OCI-LY3 (cell line): ENCODE results near the gene CKB.

Experiments
- H2AFZ ChIP-seq: fragments of 200-600, 300-600 bp; shearing (Covaris generic); 2 replicates; pipeline ENCODE4 v1.6.0; 2014; ENCODE audit warnings: antibody characterized with exemption, low read depth, low read length
- H3K27ac ChIP-seq: fragments of 200-600, 300-600 bp; sonication (generic); 2 replicates; pipeline ENCODE4 v1.5.1; 2014; ENCODE audit warnings: mild to moderate bottlenecking, low read length, moderate library complexity, mixed read lengths
- H3K27me3 ChIP-seq: fragments of 200-600, 300-600 bp; sonication (generic); 2 replicates; pipeline ENCODE4 v1.6.1; 2014; ENCODE audit warnings: low read depth, low read length, mixed read lengths
- H3K36me3 ChIP-seq: fragments of 200-600, 300-600 bp; sonication (generic); replicated peaks from 2 replicates; pipeline ENCODE3; 2014; ENCODE audit warnings: low read depth, low read length, mixed read lengths
- H3K4me1 ChIP-seq: fragments of 300-600, 200-600 bp; sonication (generic); 2 replicates; pipeline ENCODE4 v1.6.1; 2014; ENCODE audit warnings: low read length, mixed read lengths
- H3K4me2 ChIP-seq: fragments of 200-600, 300-600 bp; sonication (generic); 2 replicates; pipeline ENCODE4 v1.6.1; 2014; ENCODE audit warnings: low read length, mixed read lengths
- H3K4me3 ChIP-seq: fragments of 300-600, 200-600 bp; sonication (generic); 2 replicates; pipeline ENCODE4 v1.5.1; 2014; ENCODE audit warnings: antibody characterized with exemption, mild to moderate bottlenecking, low read length, moderate library complexity
- H3K79me2 ChIP-seq: fragments of 300-600, 200-600 bp; shearing (Covaris generic); 2 replicates; pipeline ENCODE4 v1.6.1; 2014; ENCODE audit warnings: mild to moderate bottlenecking, low read length, mixed read lengths
- H3K9ac ChIP-seq: fragments of 300-600, 200-600 bp; shearing (Covaris generic); 2 replicates; pipeline ENCODE4 v1.6.0; 2014; ENCODE audit warnings: mild to moderate bottlenecking, low read length, moderate library complexity
- H3K9me3 ChIP-seq: fragments of 200-600, 300-600 bp; shearing (Covaris generic); 2 replicates; pipeline ENCODE4 v1.6.1; 2014; ENCODE audit warnings: low read length, mixed read lengths; ENCODE audit not compliant: insufficient read depth
- H4K20me1 ChIP-seq: fragments of 200-600, 300-600 bp; sonication (generic); 2 replicates; pipeline ENCODE4 v1.6.1; 2016; ENCODE audit warnings: low read length, mixed read lengths; ENCODE audit not compliant: insufficient read depth
- EZH2phosphoT487 ChIP-seq: fragments of 200-600 bp; shearing (Covaris generic); IDR thresholded peaks from 2 replicates; pipeline ENCODE4 v1.6.1; 2018; ENCODE audit warnings: antibody characterized with exemption, mixed run types, low read depth
- TF ChIP-seq, protein P1 (sequence below): fragments of 200-600, 300-600 bp; sonication (generic); IDR thresholded peaks from 2 replicates; pipeline ENCODE4 v1.5.1; 2014; ENCODE audit warnings: antibody characterized with exemption, low read length, low read depth

Gene CKB

DNA sequence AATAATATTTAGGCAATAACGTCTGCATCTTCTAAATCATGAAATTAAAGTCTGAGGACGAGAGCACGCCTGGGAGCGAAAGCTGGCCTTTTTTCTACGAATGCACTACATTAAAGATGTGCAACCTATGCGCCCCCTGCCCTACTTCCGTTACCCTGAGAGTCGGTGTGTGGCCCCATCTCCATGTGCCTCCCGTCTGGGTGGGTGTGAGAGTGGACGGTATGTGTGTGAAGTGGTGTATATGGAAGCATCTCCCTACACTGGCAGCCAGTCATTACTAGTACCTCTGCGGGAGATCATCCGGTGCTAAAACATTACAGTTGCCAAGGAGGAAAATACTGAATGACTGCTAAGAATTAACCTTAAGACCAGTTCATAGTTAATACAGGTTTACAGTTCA is 19.3 kb downstream of the CKB start:
- Histone ChIP-seq H3K79me2 (no peaks in the 10 kb centered on the region), H3K4me1 (peaks cover 2% of the 10 kb centered on the region; the same call in 1 of the 2 replicates), H3K36me3 (peaks cover 53% of the 10 kb centered on the region), H3K4me2 (no peak overlapping the region), H2AFZ (no peak overlapping the region), H3K9ac (no peak overlapping the region), H3K4me3 (no peak overlapping the region), H4K20me1 (no peaks in the 10 kb centered on the region; the same call in 1 of the 2 replicates), H3K27ac (no peak overlapping the region), H3K9me3 (no peaks in the 10 kb centered on the region), H3K27me3 (no peaks in the 10 kb centered on the region)
- no peak for TF ChIP-seq EZH2phosphoT487
- TF ChIP-seq, protein P1, sequence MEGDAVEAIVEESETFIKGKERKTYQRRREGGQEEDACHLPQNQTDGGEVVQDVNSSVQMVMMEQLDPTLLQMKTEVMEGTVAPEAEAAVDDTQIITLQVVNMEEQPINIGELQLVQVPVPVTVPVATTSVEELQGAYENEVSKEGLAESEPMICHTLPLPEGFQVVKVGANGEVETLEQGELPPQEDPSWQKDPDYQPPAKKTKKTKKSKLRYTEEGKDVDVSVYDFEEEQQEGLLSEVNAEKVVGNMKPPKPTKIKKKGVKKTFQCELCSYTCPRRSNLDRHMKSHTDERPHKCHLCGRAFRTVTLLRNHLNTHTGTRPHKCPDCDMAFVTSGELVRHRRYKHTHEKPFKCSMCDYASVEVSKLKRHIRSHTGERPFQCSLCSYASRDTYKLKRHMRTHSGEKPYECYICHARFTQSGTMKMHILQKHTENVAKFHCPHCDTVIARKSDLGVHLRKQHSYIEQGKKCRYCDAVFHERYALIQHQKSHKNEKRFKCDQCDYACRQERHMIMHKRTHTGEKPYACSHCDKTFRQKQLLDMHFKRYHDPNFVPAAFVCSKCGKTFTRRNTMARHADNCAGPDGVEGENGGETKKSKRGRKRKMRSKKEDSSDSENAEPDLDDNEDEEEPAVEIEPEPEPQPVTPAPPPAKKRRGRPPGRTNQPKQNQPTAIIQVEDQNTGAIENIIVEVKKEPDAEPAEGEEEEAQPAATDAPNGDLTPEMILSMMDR, result no peak

DNA sequence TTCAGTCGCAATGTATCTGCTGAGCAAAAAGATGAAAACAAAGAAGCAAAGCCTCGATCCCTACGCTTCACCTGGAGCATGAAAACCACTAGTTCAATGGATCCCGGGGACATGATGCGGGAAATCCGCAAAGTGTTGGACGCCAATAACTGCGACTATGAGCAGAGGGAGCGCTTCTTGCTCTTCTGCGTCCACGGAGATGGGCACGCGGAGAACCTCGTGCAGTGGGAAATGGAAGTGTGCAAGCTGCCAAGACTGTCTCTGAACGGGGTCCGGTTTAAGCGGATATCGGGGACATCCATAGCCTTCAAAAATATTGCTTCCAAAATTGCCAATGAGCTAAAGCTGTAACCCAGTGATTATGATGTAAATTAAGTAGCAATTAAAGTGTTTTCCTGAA is 19.8 kb downstream of the CKB start:
- Histone ChIP-seq H3K9ac (no peak overlapping the region), H3K36me3 (peaks cover 53% of the 10 kb centered on the region), H2AFZ (no peak overlapping the region), H4K20me1 (no peaks in the 10 kb centered on the region; the same call in 1 of the 2 replicates), H3K79me2 (no peaks in the 10 kb centered on the region), H3K4me1 (peaks cover 2% of the 10 kb centered on the region; the same call in 1 of the 2 replicates), H3K9me3 (no peaks in the 10 kb centered on the region), H3K4me3 (no peak overlapping the region), H3K27ac (no peak overlapping the region), H3K27me3 (no peaks in the 10 kb centered on the region), H3K4me2 (no peak overlapping the region)
- no peak for TF ChIP-seq EZH2phosphoT487
- TF ChIP-seq, protein P1, result no peak

DNA sequence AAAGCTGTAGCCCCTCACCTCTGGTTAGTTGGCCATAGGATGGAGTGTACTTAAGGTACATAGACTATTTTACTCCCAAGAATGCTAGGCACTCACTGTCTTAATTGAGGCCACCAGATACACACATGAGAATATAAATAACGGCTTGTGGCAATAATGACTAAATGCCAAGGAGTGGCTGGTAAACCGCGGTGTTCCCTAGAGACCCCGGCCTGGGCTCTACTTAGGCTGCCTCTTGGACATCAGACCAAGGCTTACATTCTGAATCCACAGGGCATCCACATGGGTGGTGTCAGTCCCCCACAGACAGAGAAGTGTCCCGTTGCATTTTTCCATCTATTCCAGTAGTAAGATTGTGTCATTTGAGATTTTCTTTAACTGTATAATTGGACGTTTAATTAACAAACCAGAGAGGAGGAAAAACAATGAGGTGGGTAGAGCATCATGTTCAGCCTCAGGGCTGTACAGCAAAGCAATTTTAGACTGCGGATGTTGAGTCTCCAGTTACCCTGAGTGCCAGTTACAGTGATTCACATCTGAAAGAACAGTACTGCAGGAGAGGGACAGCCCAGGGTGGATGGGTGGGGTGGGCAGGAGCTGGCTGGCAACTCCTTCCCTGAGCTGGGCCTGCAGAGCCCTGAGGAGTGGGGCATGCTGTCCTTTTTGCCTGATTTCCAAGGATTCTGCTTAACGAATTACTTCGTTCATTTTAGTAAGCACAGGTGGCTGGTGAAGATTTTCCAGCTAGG is 20.5 kb downstream of the CKB start:
- no peak for TF ChIP-seq EZH2phosphoT487
- TF ChIP-seq, protein P1, result no peak
- H4K20me1 ChIP-seq, result no peaks in the 10 kb centered on the region; the same call in 1 of the 2 replicates
- H2AFZ ChIP-seq, result no peak overlapping the region
- H3K27me3 ChIP-seq, result no peaks in the 10 kb centered on the region
- H3K79me2 ChIP-seq, result no peaks in the 10 kb centered on the region
- H3K4me2 ChIP-seq, result no peak overlapping the region
- H3K4me1 ChIP-seq, result peaks cover 2% of the 10 kb centered on the region; the same call in 1 of the 2 replicates
- H3K27ac ChIP-seq, result no peak overlapping the region
- H3K4me3 ChIP-seq, result no peak overlapping the region
- no peaks in the 10 kb centered on the region for H3K9me3 ChIP-seq
- H3K9ac ChIP-seq, result no peak overlapping the region
- peaks cover 48% of the 10 kb centered on the region for H3K36me3 ChIP-seq

DNA sequence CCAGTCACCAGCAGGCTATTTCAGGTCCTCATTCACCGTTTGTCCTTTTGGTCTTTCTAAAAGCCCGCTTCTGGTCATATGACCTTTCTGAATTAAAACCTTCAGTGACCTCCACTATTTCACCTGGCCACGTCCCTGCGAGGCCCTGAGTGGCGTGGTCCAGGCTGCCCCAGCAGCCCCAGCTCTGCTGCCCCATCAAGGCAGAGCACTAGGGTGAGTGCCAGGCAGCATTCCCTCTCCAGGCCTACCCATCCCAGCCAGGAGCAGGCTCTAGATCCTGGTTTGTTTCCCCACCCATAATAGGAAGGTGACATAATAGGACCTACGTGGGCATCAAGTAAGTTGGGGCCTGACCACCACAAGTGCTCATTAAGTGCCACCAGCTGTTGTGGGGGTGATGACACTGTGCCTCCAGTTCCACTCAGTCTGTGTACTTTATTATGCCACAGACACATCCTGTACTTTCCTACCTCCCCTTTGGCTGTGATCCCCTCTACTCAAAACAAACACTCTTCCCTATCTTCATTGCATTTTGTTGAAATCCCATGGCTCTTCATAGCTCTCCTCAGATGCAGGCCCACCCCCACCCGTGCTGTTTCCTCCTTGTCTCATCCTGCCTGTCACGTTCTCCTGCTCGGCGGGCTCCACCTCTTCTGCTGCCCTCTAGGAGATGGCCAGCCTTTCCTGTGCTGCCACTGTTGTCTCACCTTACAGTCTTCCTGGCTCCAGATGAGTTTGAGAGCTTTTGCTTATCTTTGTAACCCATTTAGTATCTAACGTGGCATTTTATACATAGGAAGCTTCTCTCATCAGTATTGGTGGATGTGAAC is 21.4 kb downstream of the CKB start:
- H3K36me3 ChIP-seq, result peaks cover 48% of the 10 kb centered on the region
- no peak overlapping the region for H3K9ac ChIP-seq
- peaks cover 2% of the 10 kb centered on the region; the same call in 1 of the 2 replicates for H3K4me1 ChIP-seq
- H3K27ac ChIP-seq, result no peak overlapping the region
- H3K4me3 ChIP-seq, result no peak overlapping the region
- H3K4me2 ChIP-seq, result no peak overlapping the region
- no peaks in the 10 kb centered on the region for H3K79me2 ChIP-seq
- TF ChIP-seq EZH2phosphoT487, result no peak
- TF ChIP-seq, protein P1, result no peak
- H3K9me3 ChIP-seq, result no peaks in the 10 kb centered on the region
- H2AFZ ChIP-seq, result no peak overlapping the region
- H3K27me3 ChIP-seq, result no peaks in the 10 kb centered on the region
- no peaks in the 10 kb centered on the region; the same call in 1 of the 2 replicates for H4K20me1 ChIP-seq
